ENCODE data around the gene PRR15.
"Not testable (repeated sequence)": the region's sequence is repeated elsewhere in the genome, so short reads cannot be mapped to it uniquely, and the experiment has no call there.

Gene PRR15

GRCh38 chr7:29527505-29528108 lies 36.0 kb upstream of the PRR15 start:
- H2BK120ac ChIP-seq (ENCODE audit: low read depth, low read length) = no peak overlapping the region

GRCh38 chr7:29528526-29528925 lies 35.1 kb upstream of the PRR15 start:
- H4K8ac ChIP-seq (ENCODE audit: low read depth, low read length); H3K4ac ChIP-seq (ENCODE audit: low read length); H3K18ac ChIP-seq (ENCODE audit: low read length); H2BK12ac ChIP-seq (ENCODE audit: low read length); H2AK5ac ChIP-seq (ENCODE audit: low read depth, low read length); H3K9ac ChIP-seq (ENCODE audit: low read depth, low read length, poor library complexity); H3K27me3 ChIP-seq (ENCODE audit: control insufficient read depth in 3 of 3, insufficient read depth in 3 of 3, low read depth in 1 of 3, low read length in 3 of 3); H2BK15ac ChIP-seq (ENCODE audit: low read length); DNase-seq (ENCODE audit: low spot score); H3K36me3 ChIP-seq (replicated peaks in 1 of 2; ENCODE audit: control insufficient read depth in 2 of 2, insufficient read depth in 2 of 2, low read length in 2 of 2); H2BK120ac ChIP-seq (ENCODE audit: low read depth, low read length); H3K23ac ChIP-seq (ENCODE audit: low read depth, low read length, poor library complexity); H3K9me3 ChIP-seq (replicated peaks in 1 of 2; ENCODE audit: control insufficient read depth in 2 of 2, insufficient read depth in 1 of 2, low read depth in 1 of 2, low read length in 2 of 2); H2AFZ ChIP-seq (ENCODE audit: low read length); H4K91ac ChIP-seq (ENCODE audit: low read depth, low read length, poor library complexity); H3K4me2 ChIP-seq (ENCODE audit: insufficient read depth, low read length, poor library complexity, severe bottlenecking); H2BK5ac ChIP-seq (ENCODE audit: low read length); H3K4me1 ChIP-seq (ENCODE audit: control insufficient read depth in 2 of 2, insufficient read depth in 1 of 2, low read depth in 1 of 2, low read length in 2 of 2); H3K4me3 ChIP-seq (ENCODE audit: low read length in 2 of 2); H3K79me1 ChIP-seq (ENCODE audit: low read depth, low read length); H3K27ac ChIP-seq (replicated peaks; ENCODE audit: low read length); H3K14ac ChIP-seq (ENCODE audit: low read length): not testable (repeated sequence)
- WGBS, 2 donors (ENCODE audit: extremely low coverage in 2 of 2, insufficient read length in 2 of 2, insufficient replicate concordance in 1 of 2) = no CpG with 5 or more reads among the region's 7 CpGs

More at GRCh38 chr7:29527505-29528108, 36.0 kb upstream of the PRR15 start:
- no peak overlapping the region for H3K4me3 ChIP-seq (ENCODE audit: low read length in 2 of 2)
- H3K4me1 ChIP-seq (ENCODE audit: control insufficient read depth in 2 of 2, insufficient read depth in 1 of 2, low read depth in 1 of 2, low read length in 2 of 2) = no peaks in the 10 kb centered on the region
- H3K9me3 ChIP-seq (replicated peaks in 1 of 2; ENCODE audit: control insufficient read depth in 2 of 2, insufficient read depth in 1 of 2, low read depth in 1 of 2, low read length in 2 of 2) = no peaks in the 10 kb centered on the region
- DNase-seq (ENCODE audit: low spot score) = no peak
- no peak overlapping the region for H4K8ac ChIP-seq (ENCODE audit: low read depth, low read length)
- no peak overlapping the region for H3K18ac ChIP-seq (ENCODE audit: low read length)
- no peak overlapping the region for H2BK5ac ChIP-seq (ENCODE audit: low read length)
- H3K27ac ChIP-seq (replicated peaks; ENCODE audit: low read length) = no peak overlapping the region
- WGBS, 2 donors (ENCODE audit: extremely low coverage in 2 of 2, insufficient read length in 2 of 2, insufficient replicate concordance in 1 of 2) = no CpG with 5 or more reads among the region's 4 CpGs
- no peak overlapping the region for H3K4ac ChIP-seq (ENCODE audit: low read length)
- no peak overlapping the region for H2AFZ ChIP-seq (ENCODE audit: low read length)
- no peak overlapping the region for H3K14ac ChIP-seq (ENCODE audit: low read length)
- H3K23ac ChIP-seq (ENCODE audit: low read depth, low read length, poor library complexity) = no peak overlapping the region
- no peak overlapping the region for H3K4me2 ChIP-seq (ENCODE audit: insufficient read depth, low read length, poor library complexity, severe bottlenecking)
- H3K36me3 ChIP-seq (replicated peaks in 1 of 2; ENCODE audit: control insufficient read depth in 2 of 2, insufficient read depth in 2 of 2, low read length in 2 of 2) = peaks cover 0 to 2% of the 10 kb centered on the region in 2 donors
- H2BK15ac ChIP-seq (ENCODE audit: low read length) = no peak overlapping the region
- H3K27me3 ChIP-seq (ENCODE audit: control insufficient read depth in 3 of 3, insufficient read depth in 3 of 3, low read depth in 1 of 3, low read length in 3 of 3) = peaks cover 0 to 3% (median 0%) of the 10 kb centered on the region in 3 experiments
- no peaks in the 10 kb centered on the region for H3K79me1 ChIP-seq (ENCODE audit: low read depth, low read length)
- no peak overlapping the region for H2BK12ac ChIP-seq (ENCODE audit: low read length)
- H2AK5ac ChIP-seq (ENCODE audit: low read depth, low read length) = no peak overlapping the region
- no peak overlapping the region for H3K9ac ChIP-seq (ENCODE audit: low read depth, low read length, poor library complexity)
- H4K91ac ChIP-seq (ENCODE audit: low read depth, low read length, poor library complexity) = no peak overlapping the region

- peak overlapping the region; percentile 26 for H2BK5ac ChIP-seq (ENCODE audit: low read length)
- no peaks in the 10 kb centered on the region for H3K9me3 ChIP-seq (replicated peaks in 1 of 2; ENCODE audit: control insufficient read depth in 2 of 2, insufficient read depth in 1 of 2, low read depth in 1 of 2, low read length in 2 of 2)
- no peak overlapping the region for H2BK120ac ChIP-seq (ENCODE audit: low read depth, low read length)
- H3K4me1 ChIP-seq (ENCODE audit: control insufficient read depth in 2 of 2, insufficient read depth in 1 of 2, low read depth in 1 of 2, low read length in 2 of 2) = peaks cover 0 to 1% of the 10 kb centered on the region in 2 donors
- H3K18ac ChIP-seq (ENCODE audit: low read length) = no peak overlapping the region
- H3K36me3 ChIP-seq (replicated peaks in 1 of 2; ENCODE audit: control insufficient read depth in 2 of 2, insufficient read depth in 2 of 2, low read length in 2 of 2) = no peaks in the 10 kb centered on the region
- H4K8ac ChIP-seq (ENCODE audit: low read depth, low read length) = no peak overlapping the region
- no peak overlapping the region for H3K4me3 ChIP-seq (ENCODE audit: low read length in 2 of 2)
- no peak overlapping the region for H3K9ac ChIP-seq (ENCODE audit: low read depth, low read length, poor library complexity)
- H2AFZ ChIP-seq (ENCODE audit: low read length) = no peak overlapping the region
- no peak overlapping the region for H3K23ac ChIP-seq (ENCODE audit: low read depth, low read length, poor library complexity)
- H2BK12ac ChIP-seq (ENCODE audit: low read length) = no peak overlapping the region
- no peak overlapping the region for H3K27ac ChIP-seq (replicated peaks; ENCODE audit: low read length)
- WGBS, 2 donors (ENCODE audit: extremely low coverage in 2 of 2, insufficient read length in 2 of 2, insufficient replicate concordance in 1 of 2) = no CpG with 5 or more reads among the region's 4 CpGs
- no peak overlapping the region for H3K14ac ChIP-seq (ENCODE audit: low read length)
- H3K27me3 ChIP-seq (ENCODE audit: control insufficient read depth in 3 of 3, insufficient read depth in 3 of 3, low read depth in 1 of 3, low read length in 3 of 3) = no peaks in the 10 kb centered on the region
- H3K4ac ChIP-seq (ENCODE audit: low read length) = no peak overlapping the region
- no peak for DNase-seq (ENCODE audit: low spot score)
- H3K4me2 ChIP-seq (ENCODE audit: insufficient read depth, low read length, poor library complexity, severe bottlenecking) = no peak overlapping the region
- no peaks in the 10 kb centered on the region for H3K79me1 ChIP-seq (ENCODE audit: low read depth, low read length)
- no peak overlapping the region for H4K91ac ChIP-seq (ENCODE audit: low read depth, low read length, poor library complexity)
- no peak overlapping the region for H2AK5ac ChIP-seq (ENCODE audit: low read depth, low read length)
- H2BK15ac ChIP-seq (ENCODE audit: low read length) = no peak overlapping the region
Observed at GRCh38 chr7:29538389-29538788, 25.2 kb upstream of the PRR15 start.

- no peak for DNase-seq (ENCODE audit: low spot score)
- Histone ChIP-seq H4K91ac (ENCODE audit: low read depth, low read length, poor library complexity) (no peak overlapping the region), H3K4me2 (ENCODE audit: insufficient read depth, low read length, poor library complexity, severe bottlenecking) (no peak overlapping the region), H3K9ac (ENCODE audit: low read depth, low read length, poor library complexity) (no peak overlapping the region), H3K14ac (ENCODE audit: low read length) (no peak overlapping the region), H3K4me3 (ENCODE audit: low read length in 2 of 2) (no peak overlapping the region), H3K79me1 (ENCODE audit: low read depth, low read length) (no peaks in the 10 kb centered on the region), H3K36me3 (replicated peaks in 1 of 2; ENCODE audit: control insufficient read depth in 2 of 2, insufficient read depth in 2 of 2, low read length in 2 of 2) (no peaks in the 10 kb centered on the region), H2AK5ac (ENCODE audit: low read depth, low read length) (peak overlapping the region; percentile 43), H3K27ac (replicated peaks; ENCODE audit: low read length) (no peak overlapping the region), H2BK5ac (ENCODE audit: low read length) (no peak overlapping the region), H2BK15ac (ENCODE audit: low read length) (no peak overlapping the region), H2BK120ac (ENCODE audit: low read depth, low read length) (no peak overlapping the region), H4K8ac (ENCODE audit: low read depth, low read length) (no peak overlapping the region), H3K23ac (ENCODE audit: low read depth, low read length, poor library complexity) (no peak overlapping the region), H3K27me3 (ENCODE audit: control insufficient read depth in 3 of 3, insufficient read depth in 3 of 3, low read depth in 1 of 3, low read length in 3 of 3) (no peaks in the 10 kb centered on the region), H2BK12ac (ENCODE audit: low read length) (no peak overlapping the region), H3K4me1 (ENCODE audit: control insufficient read depth in 2 of 2, insufficient read depth in 1 of 2, low read depth in 1 of 2, low read length in 2 of 2) (peaks cover 0 to 1% of the 10 kb centered on the region in 2 donors), H2AFZ (ENCODE audit: low read length) (no peak overlapping the region), H3K4ac (ENCODE audit: low read length) (no peak overlapping the region), H3K9me3 (replicated peaks in 1 of 2; ENCODE audit: control insufficient read depth in 2 of 2, insufficient read depth in 1 of 2, low read depth in 1 of 2, low read length in 2 of 2) (no peaks in the 10 kb centered on the region), H3K18ac (ENCODE audit: low read length) (no peak overlapping the region)
- WGBS, 2 donors (ENCODE audit: extremely low coverage in 2 of 2, insufficient read length in 2 of 2, insufficient replicate concordance in 1 of 2) = no CpG with 5 or more reads among the region's 2 CpGs
Observed at GRCh38 chr7:29539471-29539870, 24.2 kb upstream of the PRR15 start.
